ENCODE data around the gene SORD. TPM values are rescaled to one million over a fixed set of nuclear protein-coding genes. Genes with fewer than 3 reads are reported as not detected.

SORD gene
- total and polyA plus RNA-seq, 4 donors = 13.5 to 24.6 (median 21.9) TPM

- Histone ChIP-seq H3K4me1 (ENCODE audit: control insufficient read depth, insufficient read depth, low read length) (peaks cover 48% of the 10 kb centered on the region), H3K36me3 (ENCODE audit: control insufficient read depth, insufficient read depth, low read length) (no peaks in the 10 kb centered on the region), H3K27ac (ENCODE audit: low read depth, low read length) (no peak overlapping the region), H3K4me3 (ENCODE audit: low read depth, low read length) (no peak overlapping the region), H3K9me3 (ENCODE audit: control insufficient read depth, insufficient read depth, low read length) (no peaks in the 10 kb centered on the region), H3K27me3 (ENCODE audit: control insufficient read depth, insufficient read depth, low read length) (peaks cover 90% of the 10 kb centered on the region)
- DNase-seq (ENCODE audit: low read depth in 4 of 6, low spot score in 6 of 6) = peak in 2 of 6 donors; percentile 40 to 56
- under 1% methylated on average over 53 of the region's 58 CpGs for WGBS (ENCODE audit: insufficient coverage)
Observed at GRCh38 chr15:45112591-45113379, 89.8 kb downstream of the SORD start.

GRCh38 chr15:45113380-45113990 is 90.5 kb downstream of the SORD start:
- no peaks in the 10 kb centered on the region for H3K36me3 ChIP-seq (ENCODE audit: control insufficient read depth, insufficient read depth, low read length)
- no peak overlapping the region for H3K27ac ChIP-seq (ENCODE audit: low read depth, low read length)
- no peaks in the 10 kb centered on the region for H3K9me3 ChIP-seq (ENCODE audit: control insufficient read depth, insufficient read depth, low read length)
- H3K4me3 ChIP-seq (ENCODE audit: low read depth, low read length) = no peak overlapping the region
- no peak for DNase-seq (ENCODE audit: low read depth in 4 of 6, low spot score in 6 of 6)
- H3K4me1 ChIP-seq (ENCODE audit: control insufficient read depth, insufficient read depth, low read length) = peaks cover 50% of the 10 kb centered on the region
- 2% methylated on average over 4 of the region's 14 CpGs for WGBS (ENCODE audit: insufficient coverage)
- H3K27me3 ChIP-seq (ENCODE audit: control insufficient read depth, insufficient read depth, low read length) = peaks cover 87% of the 10 kb centered on the region

- no peaks in the 10 kb centered on the region for H3K36me3 ChIP-seq (ENCODE audit: control insufficient read depth, insufficient read depth, low read length)
- 1% methylated on average over 42 of the region's 42 CpGs for WGBS (ENCODE audit: insufficient coverage)
- peaks cover 50% of the 10 kb centered on the region for H3K4me1 ChIP-seq (ENCODE audit: control insufficient read depth, insufficient read depth, low read length)
- no peak within 1 kb of the TSS for H3K27ac ChIP-seq (ENCODE audit: low read depth, low read length)
- H3K9me3 ChIP-seq (ENCODE audit: control insufficient read depth, insufficient read depth, low read length) = no peaks in the 10 kb centered on the region
- no peak within 1 kb of the TSS for H3K4me3 ChIP-seq (ENCODE audit: low read depth, low read length)
- DNase-seq (ENCODE audit: low read depth in 4 of 6, low spot score in 6 of 6) = peak in 1 of 6 donors; percentile 34
- peaks cover 81% of the 10 kb centered on the region for H3K27me3 ChIP-seq (ENCODE audit: control insufficient read depth, insufficient read depth, low read length)
Observed at GRCh38 chr15:45114076-45114750, 91.2 kb downstream of the SORD start, which contains the start of the genes DUOX2 and DUOXA2. DUOX2 (minus strand) TSS chr15:45114172; CDS start chr15:45113411, 761 bp downstream. DUOXA2 (plus strand) TSS chr15:45114326; CDS start chr15:45114606, 280 bp downstream.

GRCh38 chr15:45114751-45115085 is 91.7 kb downstream of the SORD start:
- DNase-seq (ENCODE audit: low read depth in 4 of 6, low spot score in 6 of 6) = no peak
- no peaks in the 10 kb centered on the region for H3K36me3 ChIP-seq (ENCODE audit: control insufficient read depth, insufficient read depth, low read length)
- H3K9me3 ChIP-seq (ENCODE audit: control insufficient read depth, insufficient read depth, low read length) = no peaks in the 10 kb centered on the region
- H3K4me3 ChIP-seq (ENCODE audit: low read depth, low read length) = no peak overlapping the region
- 0% methylated on average over 2 of the region's 2 CpGs for WGBS (ENCODE audit: insufficient coverage)
- no peak overlapping the region for H3K27ac ChIP-seq (ENCODE audit: low read depth, low read length)
- H3K4me1 ChIP-seq (ENCODE audit: control insufficient read depth, insufficient read depth, low read length) = peaks cover 50% of the 10 kb centered on the region
- H3K27me3 ChIP-seq (ENCODE audit: control insufficient read depth, insufficient read depth, low read length) = peaks cover 76% of the 10 kb centered on the region

- no peaks in the 10 kb centered on the region for H3K9me3 ChIP-seq (ENCODE audit: control insufficient read depth, insufficient read depth, low read length)
- H3K4me1 ChIP-seq (ENCODE audit: control insufficient read depth, insufficient read depth, low read length) = peaks cover 50% of the 10 kb centered on the region
- H3K27me3 ChIP-seq (ENCODE audit: control insufficient read depth, insufficient read depth, low read length) = peaks cover 70% of the 10 kb centered on the region
- 44% methylated on average over 6 of the region's 7 CpGs for WGBS (ENCODE audit: insufficient coverage)
- no peak overlapping the region for H3K4me3 ChIP-seq (ENCODE audit: low read depth, low read length)
- DNase-seq (ENCODE audit: low read depth in 4 of 6, low spot score in 6 of 6) = no peak
- H3K36me3 ChIP-seq (ENCODE audit: control insufficient read depth, insufficient read depth, low read length) = no peaks in the 10 kb centered on the region
- no peak overlapping the region for H3K27ac ChIP-seq (ENCODE audit: low read depth, low read length)
Observed at GRCh38 chr15:45115312-45115820, 92.4 kb downstream of the SORD start.

- H3K27ac ChIP-seq (ENCODE audit: low read depth, low read length) = no peak overlapping the region
- H3K4me1 ChIP-seq (ENCODE audit: control insufficient read depth, insufficient read depth, low read length) = peaks cover 50% of the 10 kb centered on the region
- H3K36me3 ChIP-seq (ENCODE audit: control insufficient read depth, insufficient read depth, low read length) = no peaks in the 10 kb centered on the region
- 13% methylated on average over 10 of the region's 19 CpGs for WGBS (ENCODE audit: insufficient coverage)
- H3K27me3 ChIP-seq (ENCODE audit: control insufficient read depth, insufficient read depth, low read length) = peaks cover 64% of the 10 kb centered on the region
- no peaks in the 10 kb centered on the region for H3K9me3 ChIP-seq (ENCODE audit: control insufficient read depth, insufficient read depth, low read length)
- no peak overlapping the region for H3K4me3 ChIP-seq (ENCODE audit: low read depth, low read length)
- DNase-seq (ENCODE audit: low read depth in 4 of 6, low spot score in 6 of 6) = no peak
Observed at GRCh38 chr15:45116006-45116481, 93.0 kb downstream of the SORD start.

GRCh38 chr15:45116482-45117307 is 93.7 kb downstream of the SORD start:
- peak overlapping the region; percentile 12 for H3K4me3 ChIP-seq (ENCODE audit: low read depth, low read length)
- H3K4me1 ChIP-seq (ENCODE audit: control insufficient read depth, insufficient read depth, low read length) = peaks cover 48% of the 10 kb centered on the region
- WGBS (ENCODE audit: insufficient coverage) = 3% methylated on average over 65 of the region's 65 CpGs

GRCh38 chr15:45117308-45118130 is 94.5 kb downstream of the SORD start:
- Histone ChIP-seq H3K9me3 (ENCODE audit: control insufficient read depth, insufficient read depth, low read length) (no peaks in the 10 kb centered on the region), H3K27ac (ENCODE audit: low read depth, low read length) (no peak overlapping the region), H3K4me1 (ENCODE audit: control insufficient read depth, insufficient read depth, low read length) (peaks cover 40% of the 10 kb centered on the region), H3K36me3 (ENCODE audit: control insufficient read depth, insufficient read depth, low read length) (no peaks in the 10 kb centered on the region), H3K27me3 (ENCODE audit: control insufficient read depth, insufficient read depth, low read length) (peaks cover 54% of the 10 kb centered on the region), H3K4me3 (ENCODE audit: low read depth, low read length) (peak overlapping the region; percentile 12)
- no peak for DNase-seq (ENCODE audit: low read depth in 4 of 6, low spot score in 6 of 6)
- WGBS (ENCODE audit: insufficient coverage) = 26% methylated on average over 28 of the region's 33 CpGs

More at GRCh38 chr15:45116482-45117307, 93.7 kb downstream of the SORD start:
- Histone ChIP-seq H3K9me3 (ENCODE audit: control insufficient read depth, insufficient read depth, low read length) (no peaks in the 10 kb centered on the region), H3K36me3 (ENCODE audit: control insufficient read depth, insufficient read depth, low read length) (no peaks in the 10 kb centered on the region), H3K27me3 (ENCODE audit: control insufficient read depth, insufficient read depth, low read length) (peaks cover 62% of the 10 kb centered on the region), H3K27ac (ENCODE audit: low read depth, low read length) (no peak overlapping the region)
- DNase-seq (ENCODE audit: low read depth in 4 of 6, low spot score in 6 of 6) = peak in 2 of 6 donors; percentile 29 to 43

Measured in spinal cord (tissue), 10 donors.